Measurements from ENCODE around the gene C5orf58. TPM values are rescaled to one million over a fixed set of nuclear protein-coding genes. Genes with fewer than 3 reads are reported as not detected.

Gene C5orf58
- total RNA-seq, 4 donors from 2014 or later, result 0.79 TPM; not detected in 3

DNA sequence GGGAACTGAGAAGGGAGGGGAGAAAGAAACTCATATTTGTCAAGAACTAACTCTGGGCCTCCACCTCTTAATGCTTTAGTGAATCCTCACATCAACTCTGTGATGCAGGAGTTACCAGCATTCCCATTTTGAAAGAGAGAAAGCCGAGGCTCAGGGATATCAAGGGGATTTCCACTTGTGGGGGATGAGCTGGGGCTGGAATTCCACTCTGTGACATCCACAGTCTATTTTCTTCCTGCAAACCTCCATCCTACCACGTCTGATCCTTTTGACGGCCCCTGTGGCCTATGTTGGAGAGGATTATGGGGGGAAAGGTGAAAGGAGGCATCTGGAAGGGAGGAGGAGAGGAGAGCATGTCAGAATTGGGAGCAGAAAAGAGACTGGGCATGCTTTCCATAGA, 55.8 kb downstream of the C5orf58 start:
- Histone ChIP-seq H3K4me1 (peaks cover 0 to 26% (median 2%) of the 10 kb centered on the region in 4 donors), H3K4me3 (no peak overlapping the region), H3K27ac (peak overlapping the region; percentile 46 to 69 (median 62)), H3K36me3 (no peaks in the 10 kb centered on the region), H3K9me3 (no peaks in the 10 kb centered on the region), H3K27me3 (no peaks in the 10 kb centered on the region)
- no peak for DNase-seq
- in situ Hi-C loops (cut with MboI; ENCODE audit: low pct_ligation_motif_present in 1 of 4, low pct_unique_long_range_greater_than_20kb in 1 of 4, low sequenced_read_pairs in 3 of 4) (no loop called here), intact Hi-C loops (cut with DNase I; ENCODE audit: low total_unique reads) (no loop called here)
- WGBS, 2 donors (ENCODE audit: low coverage in 1 of 2), result 36 to 55% methylated on average over 2 to 3 of the region's 3 CpGs
- TF ChIP-seq POLR2A (IDR thresholded peaks at IDR 0.05) (no peak), EP300 (IDR thresholded peaks at IDR 0.05; ENCODE audit: low read depth) (no peak), CTCF (IDR thresholded peaks at IDR 0.05) (no peak), POLR2AphosphoS5 (IDR thresholded peaks at IDR 0.05) (no peak)

DNA sequence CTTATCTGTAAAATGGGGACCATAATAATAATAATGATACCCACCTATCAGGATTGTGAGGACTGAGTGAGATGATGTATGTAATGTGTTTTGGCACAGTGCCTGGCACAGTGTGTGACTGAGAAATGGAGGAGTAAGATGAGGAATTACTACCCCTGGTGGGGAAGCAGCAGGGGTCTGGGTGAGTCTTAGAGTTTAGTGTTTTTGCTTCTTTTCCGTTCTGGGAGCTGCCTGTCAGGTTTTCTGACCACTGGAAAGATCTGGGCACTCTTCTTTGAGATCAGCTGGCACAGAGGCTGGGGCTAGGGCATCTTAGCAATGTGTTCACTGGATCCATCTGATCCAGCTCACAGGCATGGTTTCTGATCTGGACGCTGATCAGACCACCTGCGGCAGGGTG, 56.3 kb downstream of the C5orf58 start:
- no peaks in the 10 kb centered on the region for H3K9me3 ChIP-seq
- no peak for TF ChIP-seq POLR2A (IDR thresholded peaks at IDR 0.05)
- H3K4me1 ChIP-seq, result peaks cover 0 to 26% (median 2%) of the 10 kb centered on the region in 4 donors
- no peaks in the 10 kb centered on the region for H3K36me3 ChIP-seq
- no peaks in the 10 kb centered on the region for H3K27me3 ChIP-seq
- 87% methylated on average over 3 of the region's 3 CpGs; no CpG with 5 or more reads in 1 of the 2 donors for WGBS, 2 donors (ENCODE audit: low coverage in 1 of 2)
- DNase-seq, result no peak
- in situ Hi-C loops (cut with MboI; ENCODE audit: low pct_ligation_motif_present in 1 of 4, low pct_unique_long_range_greater_than_20kb in 1 of 4, low sequenced_read_pairs in 3 of 4), result no loop called here
- peak overlapping the region; percentile 29 to 69 (median 62) for H3K27ac ChIP-seq
- intact Hi-C loops (cut with DNase I; ENCODE audit: low total_unique reads), result no loop called here
- no peak overlapping the region for H3K4me3 ChIP-seq

- Histone ChIP-seq H3K4me1 (peaks cover 0 to 26% (median 2%) of the 10 kb centered on the region in 4 donors), H3K27me3 (no peaks in the 10 kb centered on the region), H3K9me3 (no peaks in the 10 kb centered on the region), H3K36me3 (no peaks in the 10 kb centered on the region), H3K27ac (peak overlapping the region; percentile 28 to 69 (median 50)), H3K4me3 (no peak overlapping the region)
- no peak for DNase-seq
- WGBS, 2 donors (ENCODE audit: low coverage in 1 of 2), result 70% methylated on average over 4 of the region's 4 CpGs; no CpG with 5 or more reads in 1 of the 2 donors
- TF ChIP-seq CTCF (IDR thresholded peaks at IDR 0.05) (no peak), EP300 (IDR thresholded peaks at IDR 0.05; ENCODE audit: low read depth) (no peak), POLR2A (IDR thresholded peaks at IDR 0.05) (no peak), POLR2AphosphoS5 (IDR thresholded peaks at IDR 0.05) (no peak)
- intact Hi-C loops (cut with DNase I; ENCODE audit: low total_unique reads) (no loop called here), in situ Hi-C loops (cut with MboI; ENCODE audit: low pct_ligation_motif_present in 1 of 4, low pct_unique_long_range_greater_than_20kb in 1 of 4, low sequenced_read_pairs in 3 of 4) (no loop called here)
Observed at GRCh38 chr5:170289764-170290163, 57.0 kb downstream of the C5orf58 start.

DNA sequence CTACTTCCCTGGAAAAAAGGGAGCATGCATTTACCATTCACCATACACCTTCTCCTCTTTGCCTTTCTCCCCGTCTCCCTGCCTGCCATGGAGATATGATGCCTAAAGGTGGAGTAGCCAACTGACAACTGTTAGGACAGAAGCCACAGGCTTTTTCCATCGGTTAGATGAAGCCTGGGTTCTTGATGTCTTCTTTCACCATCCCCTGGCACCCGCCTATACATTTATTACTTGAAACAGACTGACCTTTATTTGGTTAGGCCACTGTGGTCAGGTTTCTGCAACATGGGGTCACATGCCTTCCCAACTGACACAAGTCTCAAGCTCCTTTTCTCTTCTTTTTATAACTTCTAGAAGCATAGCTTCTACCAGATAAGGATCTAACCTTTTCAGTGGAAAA, 57.7 kb downstream of the C5orf58 start:
- Histone ChIP-seq H3K4me3 (no peak overlapping the region), H3K36me3 (no peaks in the 10 kb centered on the region), H3K9me3 (no peaks in the 10 kb centered on the region), H3K4me1 (peaks cover 0 to 26% (median 2%) of the 10 kb centered on the region in 4 donors), H3K27me3 (no peaks in the 10 kb centered on the region), H3K27ac (peak overlapping the region; percentile 28 to 69 (median 50))
- in situ Hi-C loops (cut with MboI; ENCODE audit: low pct_ligation_motif_present in 1 of 4, low pct_unique_long_range_greater_than_20kb in 1 of 4, low sequenced_read_pairs in 3 of 4), result no loop called here
- intact Hi-C loops (cut with DNase I; ENCODE audit: low total_unique reads), result no loop called here
- TF ChIP-seq EP300 (IDR thresholded peaks at IDR 0.05; ENCODE audit: low read depth) (no peak), POLR2AphosphoS5 (IDR thresholded peaks at IDR 0.05) (no peak), CTCF (IDR thresholded peaks at IDR 0.05) (no peak), POLR2A (IDR thresholded peaks at IDR 0.05) (no peak)
- WGBS, 2 donors (ENCODE audit: low coverage in 1 of 2), result 81% methylated on average over 3 of the region's 3 CpGs; no CpG with 5 or more reads in 1 of the 2 donors
- DNase-seq, result no peak

All from transverse colon (tissue), 4 donors.